ENCODE results near the gene FSTL4. TPM values are rescaled to one million over a fixed set of nuclear protein-coding genes. Genes with fewer than 3 reads are reported as not detected.

FSTL4 gene
- total and polyA plus RNA-seq, 2 of the 13 experiments (the other 11 are each of a cell fraction or from before 2014, with no cell fraction given), result 2.1 to 3.0 TPM

DNA sequence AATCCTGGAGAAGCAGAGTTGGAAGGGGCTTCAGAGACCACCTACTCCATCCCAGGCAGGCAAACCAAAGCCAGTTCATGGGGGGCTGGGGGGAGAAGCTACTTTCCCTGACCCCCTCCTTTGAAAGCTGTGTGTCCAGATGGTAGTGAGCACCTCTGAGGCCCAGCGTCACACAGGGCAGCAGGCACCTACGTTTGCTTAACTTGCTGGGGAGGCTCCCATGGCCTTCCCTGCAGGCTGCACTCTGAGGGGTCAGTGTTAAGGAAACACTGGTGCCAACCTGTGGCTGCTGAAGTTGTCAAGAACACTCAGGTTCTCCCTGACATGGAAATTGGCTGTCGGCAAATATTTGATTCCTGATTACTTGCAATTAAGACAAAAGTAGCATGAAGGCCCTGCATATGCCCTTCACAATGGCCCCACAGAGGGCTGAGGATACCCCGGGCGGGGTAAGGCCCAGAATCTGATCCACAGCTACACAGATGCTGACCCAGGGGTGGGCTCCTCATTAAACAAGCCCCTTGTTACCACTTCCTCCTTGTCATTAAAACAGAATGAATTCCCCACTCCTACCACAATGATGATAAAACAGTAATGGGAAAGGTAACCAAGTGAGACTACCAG is 208.5 kb downstream of the FSTL4 start:
- DNase-seq (ENCODE audit: low spot score) (no peak), FAIRE-seq (no peak), ATAC-seq (no peak)
- Histone ChIP-seq H3K4me3 (replicated peaks in 1 of 3; ENCODE audit: insufficient read depth in 1 of 3, low read depth in 2 of 3, low read length in 3 of 3) (no peak overlapping the region), H4K20me1 (ENCODE audit: insufficient read depth, low read length) (no peaks in the 10 kb centered on the region), H3K9ac (ENCODE audit: insufficient read depth, low read depth, low read length) (no peak overlapping the region), H2AFZ (ENCODE audit: low read length) (no peak overlapping the region), H3K9me3 (ENCODE audit: low read length) (no peaks in the 10 kb centered on the region), H3K4me2 (ENCODE audit: low read depth, low read length) (no peak overlapping the region), H3K27me3 (ENCODE audit: control insufficient read depth in 1 of 2, insufficient read depth in 2 of 2, low read length in 2 of 2) (peaks cover 2 to 33% of the 10 kb centered on the region in 2 experiments; a peak in 4 of 5 replicates), H3K79me2 (ENCODE audit: insufficient read depth, low read length) (no peaks in the 10 kb centered on the region), H3K4me1 (ENCODE audit: insufficient read depth, low read length) (no peaks in the 10 kb centered on the region), H3K27ac (ENCODE audit: extremely low read length, insufficient read depth, low read length) (no peak overlapping the region), H3K36me3 (replicated peaks in 1 of 2; ENCODE audit: control insufficient read depth in 1 of 2, insufficient read depth in 2 of 2, low read length in 2 of 2) (no peaks in the 10 kb centered on the region)
- 13% methylated on average over 3 of the region's 5 CpGs for WGBS (ENCODE audit: low lambda C conversion rate)
- ChIA-PET POLR2A (no interaction called here), CTCF (ENCODE audit: low intra/inter-chr PET ratio, low total read pairs) (no interaction called here)
- BruUV-seq (replicated peaks), result no TSS peak
- intact Hi-C loops (cut with micrococcal nuclease; ENCODE audit: unreplicated experiment), result no loop called here
- in situ Hi-C loops (cut with HindIII; ENCODE audit: extremely low pct_ligation_motif_present, low pct_unique_long_range_greater_than_20kb), result no loop called here
- TF ChIP-seq, protein P1, sequence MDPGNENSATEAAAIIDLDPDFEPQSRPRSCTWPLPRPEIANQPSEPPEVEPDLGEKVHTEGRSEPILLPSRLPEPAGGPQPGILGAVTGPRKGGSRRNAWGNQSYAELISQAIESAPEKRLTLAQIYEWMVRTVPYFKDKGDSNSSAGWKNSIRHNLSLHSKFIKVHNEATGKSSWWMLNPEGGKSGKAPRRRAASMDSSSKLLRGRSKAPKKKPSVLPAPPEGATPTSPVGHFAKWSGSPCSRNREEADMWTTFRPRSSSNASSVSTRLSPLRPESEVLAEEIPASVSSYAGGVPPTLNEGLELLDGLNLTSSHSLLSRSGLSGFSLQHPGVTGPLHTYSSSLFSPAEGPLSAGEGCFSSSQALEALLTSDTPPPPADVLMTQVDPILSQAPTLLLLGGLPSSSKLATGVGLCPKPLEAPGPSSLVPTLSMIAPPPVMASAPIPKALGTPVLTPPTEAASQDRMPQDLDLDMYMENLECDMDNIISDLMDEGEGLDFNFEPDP (CRISPR knock-in tag; conservative IDR thresholded peaks at IDR 0.05), result no peak
- TF ChIP-seq, protein P2, sequence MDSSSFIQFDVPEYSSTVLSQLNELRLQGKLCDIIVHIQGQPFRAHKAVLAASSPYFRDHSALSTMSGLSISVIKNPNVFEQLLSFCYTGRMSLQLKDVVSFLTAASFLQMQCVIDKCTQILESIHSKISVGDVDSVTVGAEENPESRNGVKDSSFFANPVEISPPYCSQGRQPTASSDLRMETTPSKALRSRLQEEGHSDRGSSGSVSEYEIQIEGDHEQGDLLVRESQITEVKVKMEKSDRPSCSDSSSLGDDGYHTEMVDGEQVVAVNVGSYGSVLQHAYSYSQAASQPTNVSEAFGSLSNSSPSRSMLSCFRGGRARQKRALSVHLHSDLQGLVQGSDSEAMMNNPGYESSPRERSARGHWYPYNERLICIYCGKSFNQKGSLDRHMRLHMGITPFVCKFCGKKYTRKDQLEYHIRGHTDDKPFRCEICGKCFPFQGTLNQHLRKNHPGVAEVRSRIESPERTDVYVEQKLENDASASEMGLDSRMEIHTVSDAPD (CRISPR knock-in tag; IDR thresholded peaks at IDR 0.05), result no peak
- TF ChIP-seq ZNF30 (CRISPR knock-in tag; IDR thresholded peaks at IDR 0.05), result no peak
- TF ChIP-seq, protein P3, sequence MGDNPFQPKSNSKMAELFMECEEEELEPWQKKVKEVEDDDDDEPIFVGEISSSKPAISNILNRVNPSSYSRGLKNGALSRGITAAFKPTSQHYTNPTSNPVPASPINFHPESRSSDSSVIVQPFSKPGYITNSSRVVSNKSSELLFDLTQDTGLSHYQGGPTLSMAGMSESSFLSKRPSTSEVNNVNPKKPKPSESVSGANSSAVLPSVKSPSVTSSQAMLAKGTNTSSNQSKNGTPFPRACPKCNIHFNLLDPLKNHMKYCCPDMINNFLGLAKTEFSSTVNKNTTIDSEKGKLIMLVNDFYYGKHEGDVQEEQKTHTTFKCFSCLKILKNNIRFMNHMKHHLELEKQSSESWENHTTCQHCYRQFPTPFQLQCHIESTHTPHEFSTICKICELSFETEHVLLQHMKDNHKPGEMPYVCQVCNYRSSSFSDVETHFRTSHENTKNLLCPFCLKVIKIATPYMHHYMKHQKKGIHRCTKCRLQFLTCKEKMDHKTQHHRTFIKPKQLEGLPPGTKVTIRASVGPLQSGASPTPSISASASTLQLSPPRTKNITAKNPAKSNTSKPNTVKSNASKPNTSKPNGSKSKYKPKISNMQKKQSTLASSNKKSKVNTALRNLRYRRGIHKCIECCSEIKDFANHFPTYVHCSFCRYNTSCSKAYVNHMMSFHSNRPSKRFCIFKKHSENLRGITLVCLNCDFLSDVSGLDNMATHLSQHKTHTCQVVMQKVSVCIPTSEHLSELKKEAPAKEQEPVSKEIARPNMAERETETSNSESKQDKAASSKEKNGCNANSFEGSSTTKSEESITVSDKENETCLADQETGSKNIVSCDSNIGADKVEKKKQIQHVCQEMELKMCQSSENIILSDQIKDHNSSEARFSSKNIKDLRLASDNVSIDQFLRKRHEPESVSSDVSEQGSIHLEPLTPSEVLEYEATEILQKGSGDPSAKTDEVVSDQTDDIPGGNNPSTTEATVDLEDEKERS (CRISPR knock-in tag; IDR thresholded peaks at IDR 0.05), result no peak
- no peak for TF ChIP-seq REXO4 (CRISPR knock-in tag; IDR thresholded peaks at IDR 0.05; ENCODE audit: borderline replicate concordance)
- no peak for TF ChIP-seq EEA1 (CRISPR knock-in tag; IDR thresholded peaks at IDR 0.05; ENCODE audit: borderline replicate concordance)
- no peak for TF ChIP-seq JUND (CRISPR knock-in tag; IDR thresholded peaks at IDR 0.05)
- no peak for TF ChIP-seq ZNF12 (CRISPR knock-in tag; IDR thresholded peaks at IDR 0.05)
- no peak for TF ChIP-seq HNRNPLL (IDR thresholded peaks at IDR 0.05; ENCODE audit: low read depth, low read length, poor library complexity, severe bottlenecking)
- TF ChIP-seq ZNF496 (CRISPR knock-in tag; IDR thresholded peaks at IDR 0.05; ENCODE audit: insufficient replicate concordance), result no peak
- no peak for TF ChIP-seq ZC3H13 (CRISPR knock-in tag; IDR thresholded peaks at IDR 0.05)
- TF ChIP-seq RBAK (CRISPR knock-in tag; IDR thresholded peaks at IDR 0.05), result no peak
- TF ChIP-seq, protein P4, sequence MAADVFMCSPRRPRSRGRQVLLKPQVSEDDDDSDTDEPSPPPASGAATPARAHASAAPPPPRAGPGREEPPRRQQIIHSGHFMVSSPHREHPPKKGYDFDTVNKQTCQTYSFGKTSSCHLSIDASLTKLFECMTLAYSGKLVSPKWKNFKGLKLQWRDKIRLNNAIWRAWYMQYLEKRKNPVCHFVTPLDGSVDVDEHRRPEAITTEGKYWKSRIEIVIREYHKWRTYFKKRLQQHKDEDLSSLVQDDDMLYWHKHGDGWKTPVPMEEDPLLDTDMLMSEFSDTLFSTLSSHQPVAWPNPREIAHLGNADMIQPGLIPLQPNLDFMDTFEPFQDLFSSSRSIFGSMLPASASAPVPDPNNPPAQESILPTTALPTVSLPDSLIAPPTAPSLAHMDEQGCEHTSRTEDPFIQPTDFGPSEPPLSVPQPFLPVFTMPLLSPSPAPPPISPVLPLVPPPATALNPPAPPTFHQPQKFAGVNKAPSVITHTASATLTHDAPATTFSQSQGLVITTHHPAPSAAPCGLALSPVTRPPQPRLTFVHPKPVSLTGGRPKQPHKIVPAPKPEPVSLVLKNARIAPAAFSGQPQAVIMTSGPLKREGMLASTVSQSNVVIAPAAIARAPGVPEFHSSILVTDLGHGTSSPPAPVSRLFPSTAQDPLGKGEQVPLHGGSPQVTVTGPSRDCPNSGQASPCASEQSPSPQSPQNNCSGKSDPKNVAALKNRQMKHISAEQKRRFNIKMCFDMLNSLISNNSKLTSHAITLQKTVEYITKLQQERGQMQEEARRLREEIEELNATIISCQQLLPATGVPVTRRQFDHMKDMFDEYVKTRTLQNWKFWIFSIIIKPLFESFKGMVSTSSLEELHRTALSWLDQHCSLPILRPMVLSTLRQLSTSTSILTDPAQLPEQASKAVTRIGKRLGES (CRISPR knock-in tag; IDR thresholded peaks at IDR 0.05; ENCODE audit: borderline replicate concordance), result no peak
- TF ChIP-seq ZSCAN25 (CRISPR knock-in tag; IDR thresholded peaks at IDR 0.05), result no peak
- TF ChIP-seq ZNF160 (CRISPR knock-in tag; IDR thresholded peaks at IDR 0.05), result no peak

Data from HepG2 (cell line).